Kidney (tissue), 14 donors: ENCODE measurements around the gene ABCA5. TPM values are rescaled to one million over a fixed set of nuclear protein-coding genes. Genes with fewer than 3 reads are reported as not detected.

Experiments
- DNase-seq, 5 donors: peaks; one replicate each; pipeline ENCODE4 v3.0.0-alpha.2; 2013 to 2020
- FAIRE-seq: peaks from 2 replicates; lab custom pipeline; 2012; peaks lifted over from hg19 to GRCh38; lab: Jason Lieb, UNC
- H3K27ac ChIP-seq, 2 donors: one replicate each; pipeline ENCODE4 v1.7.0; 2013; ENCODE audit warnings: low read depth in 2 of 2, low read length in 2 of 2, inconsistent platforms in 1 of 2
- H3K27me3 ChIP-seq: one replicate; pipeline ENCODE4 v1.7.1; 2013; ENCODE audit warnings: low read length, inconsistent platforms; ENCODE audit not compliant: control insufficient read depth, insufficient read depth
- H3K36me3 ChIP-seq, 3 donors: one replicate each; pipeline versions ENCODE4 v1.7.0 to v1.7.1; 2013; ENCODE audit warnings: low read length in 3 of 3, control low read depth in 1 of 3, inconsistent platforms in 1 of 3; ENCODE audit not compliant: insufficient read depth in 3 of 3, control insufficient read depth in 2 of 3
- H3K4me1 ChIP-seq, 3 donors: one replicate each; pipeline versions ENCODE4 v1.7.0 to v1.7.1; 2013; ENCODE audit warnings: low read length in 3 of 3, inconsistent platforms in 1 of 3, low read depth in 1 of 3; ENCODE audit not compliant: control insufficient read depth in 2 of 3, insufficient read depth in 2 of 3
- H3K4me3 ChIP-seq, 3 donors: one replicate each; pipeline versions ENCODE4 v1.7.0 to v1.8.1; 2013; ENCODE audit warnings: low read length in 3 of 3, control low read depth in 1 of 3, inconsistent platforms in 1 of 3
- H3K9ac ChIP-seq, 3 donors: one replicate each; pipeline versions ENCODE4 v1.7.0 to v1.7.1; 2013; ENCODE audit warnings: low read length in 3 of 3, control low read depth in 1 of 3, inconsistent platforms in 1 of 3
- H3K9me3 ChIP-seq, 3 donors: one replicate each; pipeline versions ENCODE4 v1.7.0 to v1.7.1; 2013; ENCODE audit warnings: low read length in 3 of 3, control low read depth in 1 of 3, inconsistent platforms in 1 of 3; ENCODE audit not compliant: control insufficient read depth in 2 of 3, insufficient read depth in 1 of 3
- intact Hi-C: fragments of 100-400 bp; cut with DNase I; formaldehyde crosslinking; loops from one replicate; pipeline ENCODE4 v1.11.1; 2022
- polyA plus RNA-seq: library from polyadenylated mRNA; stranded (reverse); fragments of 350-450 nt; fragmentation: Illumina TruSeq; extraction: RNeasy Lipid Tissue Mini Kit (QIAGEN cat#74804); gene quantifications from one replicate; pipeline ENCODE4 v1.2.3, GENCODE V29; 2014; ENCODE audit warnings: low read depth, low replicate concordance; ENCODE audit not compliant: insufficient read depth
- total RNA-seq: library from RNA; stranded (reverse); fragmentation: NEBNext Ultra II Directional; extraction: Animal tissue kit (Norgen Biotek cat#: 25700); gene quantifications from one replicate; pipeline ENCODE4 v1.2.1, GENCODE V29; 2021
- TF ChIP-seq, protein P1 (sequence below): IDR thresholded peaks from 3 replicates; pipeline ENCODE4 v1.5.1; 2012; ENCODE audit warnings: mild to moderate bottlenecking, moderate library complexity, borderline replicate concordance; ENCODE audit not compliant: insufficient read depth; ENCODE audit errors: extremely low read depth
- donor health status: control.
- donor health status: control.
- donor health status: control.
- donor health status: control.
- donor health status: control.
- donor health status: DM: yes; HTN: yes; CAD: no.
- donor health status: Normal renal cell carcinoma (clear cell type).

Gene ABCA5
- total and polyA plus RNA-seq, 2 donors from 2014 or later, result 19.0 to 25.1 TPM

- TF ChIP-seq, protein P1, sequence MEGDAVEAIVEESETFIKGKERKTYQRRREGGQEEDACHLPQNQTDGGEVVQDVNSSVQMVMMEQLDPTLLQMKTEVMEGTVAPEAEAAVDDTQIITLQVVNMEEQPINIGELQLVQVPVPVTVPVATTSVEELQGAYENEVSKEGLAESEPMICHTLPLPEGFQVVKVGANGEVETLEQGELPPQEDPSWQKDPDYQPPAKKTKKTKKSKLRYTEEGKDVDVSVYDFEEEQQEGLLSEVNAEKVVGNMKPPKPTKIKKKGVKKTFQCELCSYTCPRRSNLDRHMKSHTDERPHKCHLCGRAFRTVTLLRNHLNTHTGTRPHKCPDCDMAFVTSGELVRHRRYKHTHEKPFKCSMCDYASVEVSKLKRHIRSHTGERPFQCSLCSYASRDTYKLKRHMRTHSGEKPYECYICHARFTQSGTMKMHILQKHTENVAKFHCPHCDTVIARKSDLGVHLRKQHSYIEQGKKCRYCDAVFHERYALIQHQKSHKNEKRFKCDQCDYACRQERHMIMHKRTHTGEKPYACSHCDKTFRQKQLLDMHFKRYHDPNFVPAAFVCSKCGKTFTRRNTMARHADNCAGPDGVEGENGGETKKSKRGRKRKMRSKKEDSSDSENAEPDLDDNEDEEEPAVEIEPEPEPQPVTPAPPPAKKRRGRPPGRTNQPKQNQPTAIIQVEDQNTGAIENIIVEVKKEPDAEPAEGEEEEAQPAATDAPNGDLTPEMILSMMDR, result peak; percentile 76
- FAIRE-seq, result peak; percentile 3
- Histone ChIP-seq H3K9me3 (peaks cover 0 to 6% (median 2%) of the 10 kb centered on the region in 3 donors), H3K27ac (no peak overlapping the region), H3K9ac (no peak overlapping the region), H3K36me3 (no peaks in the 10 kb centered on the region), H3K27me3 (no peaks in the 10 kb centered on the region), H3K4me1 (no peaks in the 10 kb centered on the region), H3K4me3 (no peak overlapping the region)
- intact Hi-C loops, result loop anchor here (5.0 kb wide), 1 partner anchor 458 kb away; no protein-coding TSS in a partner anchor
- peak; percentile 83 to 94 (median 88) for DNase-seq
Measured at GRCh38 chr17:69235338-69236058, 91.4 kb downstream of the ABCA5 start.

- no peak overlapping the region for H3K27ac ChIP-seq
- DNase-seq (no peak), FAIRE-seq (no peak)
- no peak overlapping the region for H3K4me3 ChIP-seq
- no peaks in the 10 kb centered on the region for H3K36me3 ChIP-seq
- H3K4me1 ChIP-seq, result no peaks in the 10 kb centered on the region
- peaks cover 0 to 6% (median 2%) of the 10 kb centered on the region in 3 donors for H3K9me3 ChIP-seq
- H3K9ac ChIP-seq, result no peak overlapping the region
- intact Hi-C loops, result loop anchor here (5.0 kb wide), 1 partner anchor 465 kb away; no protein-coding TSS in a partner anchor
- TF ChIP-seq, protein P1, result no peak
- H3K27me3 ChIP-seq, result no peaks in the 10 kb centered on the region
Measured at GRCh38 chr17:69232650-69233049, 94.3 kb downstream of the ABCA5 start.

DNA sequence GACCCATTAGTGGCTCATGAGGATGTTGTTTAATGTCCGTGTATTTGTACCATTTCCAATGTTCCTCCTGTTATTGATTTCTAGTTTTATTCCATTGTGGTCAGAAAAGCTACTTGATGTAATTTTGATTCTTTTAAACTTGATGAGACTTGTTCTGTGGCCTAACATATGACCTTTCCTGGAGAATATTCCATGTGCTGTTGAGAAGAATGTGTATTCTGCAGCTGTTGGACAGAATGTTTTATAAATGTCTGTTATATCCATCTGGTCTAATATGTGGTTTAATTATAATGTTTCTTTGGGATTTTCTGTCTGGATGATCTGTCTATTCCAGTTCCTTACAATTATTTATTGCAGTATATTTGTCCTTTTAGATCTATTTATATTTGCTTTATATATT, 95.4 kb downstream of the ABCA5 start:
- H3K36me3 ChIP-seq, result no peaks in the 10 kb centered on the region
- no peak for FAIRE-seq

More for the DNA sequence above, 95.4 kb downstream of the ABCA5 start:
- Histone ChIP-seq H3K4me1 (no peaks in the 10 kb centered on the region), H3K9ac (no peak overlapping the region), H3K27ac (no peak overlapping the region), H3K9me3 (peaks cover 0 to 6% (median 2%) of the 10 kb centered on the region in 3 donors), H3K27me3 (no peaks in the 10 kb centered on the region), H3K4me3 (no peak overlapping the region)
- no peak for DNase-seq
- intact Hi-C loops, result loop anchor here (5.0 kb wide), 1 partner anchor 464 kb away; no protein-coding TSS in a partner anchor
- TF ChIP-seq, protein P1, result no peak
